ENCODE measurements around the gene LPAR6.

The LPAR6 gene

DNA sequence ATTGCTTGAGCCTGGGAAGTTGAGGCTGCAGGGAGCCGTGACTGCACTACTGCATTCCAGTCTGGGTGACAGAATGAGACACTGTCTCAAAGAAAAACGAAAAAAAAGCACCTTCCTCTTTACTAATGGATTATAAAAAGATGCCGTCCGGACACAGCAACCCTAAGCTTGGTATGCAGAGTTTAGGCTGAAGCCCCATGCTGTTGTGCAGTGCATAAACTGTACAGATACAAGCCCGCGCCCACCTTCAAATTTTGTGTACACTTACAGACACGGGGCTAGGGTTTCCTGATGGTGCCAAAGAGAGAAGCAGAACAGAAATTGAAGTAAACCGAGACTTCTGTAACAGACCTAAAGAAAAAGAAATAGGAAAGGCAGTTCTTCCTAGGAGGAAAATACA lies 9.0 kb downstream of the LPAR6 start:
- H3K4me3 ChIP-seq (ENCODE audit: insufficient read depth, low read length, poor library complexity, severe bottlenecking), result no peak overlapping the region
- H3K79me2 ChIP-seq (ENCODE audit: insufficient read depth, low read length), result no peaks in the 10 kb centered on the region
- H3K9me3 ChIP-seq (ENCODE audit: insufficient read depth, low read length), result no peaks in the 10 kb centered on the region
- H3K36me3 ChIP-seq (ENCODE audit: low read length), result peaks cover 4% of the 10 kb centered on the region; the same call in 1 of the 2 replicates
- no peak overlapping the region for H3K9ac ChIP-seq (ENCODE audit: low read length)
- no peaks in the 10 kb centered on the region for H3K27me3 ChIP-seq (ENCODE audit: low read length)
- no peak for TF ChIP-seq EZH2phosphoT487 (conservative IDR thresholded peaks at IDR 0.05; ENCODE audit: low read length)
- TF ChIP-seq, protein P1, sequence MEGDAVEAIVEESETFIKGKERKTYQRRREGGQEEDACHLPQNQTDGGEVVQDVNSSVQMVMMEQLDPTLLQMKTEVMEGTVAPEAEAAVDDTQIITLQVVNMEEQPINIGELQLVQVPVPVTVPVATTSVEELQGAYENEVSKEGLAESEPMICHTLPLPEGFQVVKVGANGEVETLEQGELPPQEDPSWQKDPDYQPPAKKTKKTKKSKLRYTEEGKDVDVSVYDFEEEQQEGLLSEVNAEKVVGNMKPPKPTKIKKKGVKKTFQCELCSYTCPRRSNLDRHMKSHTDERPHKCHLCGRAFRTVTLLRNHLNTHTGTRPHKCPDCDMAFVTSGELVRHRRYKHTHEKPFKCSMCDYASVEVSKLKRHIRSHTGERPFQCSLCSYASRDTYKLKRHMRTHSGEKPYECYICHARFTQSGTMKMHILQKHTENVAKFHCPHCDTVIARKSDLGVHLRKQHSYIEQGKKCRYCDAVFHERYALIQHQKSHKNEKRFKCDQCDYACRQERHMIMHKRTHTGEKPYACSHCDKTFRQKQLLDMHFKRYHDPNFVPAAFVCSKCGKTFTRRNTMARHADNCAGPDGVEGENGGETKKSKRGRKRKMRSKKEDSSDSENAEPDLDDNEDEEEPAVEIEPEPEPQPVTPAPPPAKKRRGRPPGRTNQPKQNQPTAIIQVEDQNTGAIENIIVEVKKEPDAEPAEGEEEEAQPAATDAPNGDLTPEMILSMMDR (IDR thresholded peaks at IDR 0.05; ENCODE audit: insufficient read depth, low read length, poor library complexity, severe bottlenecking), result no peak
- no peak overlapping the region for H3K27ac ChIP-seq (ENCODE audit: low read depth, low read length)
- H3K9me2 ChIP-seq (replicated peaks; ENCODE audit: insufficient read depth, low read length), result no peaks in the 10 kb centered on the region
- H4K20me1 ChIP-seq (ENCODE audit: low read depth, low read length), result no peaks in the 10 kb centered on the region
- peaks cover 5% of the 10 kb centered on the region; the same call in 1 of the 2 replicates for H3F3A ChIP-seq (ENCODE audit: insufficient read depth)
- H2AFZ ChIP-seq (ENCODE audit: low read depth, low read length, severe bottlenecking), result no peak overlapping the region
- H3K4me2 ChIP-seq (ENCODE audit: low read depth, low read length, poor library complexity, severe bottlenecking), result no peak overlapping the region

DNA sequence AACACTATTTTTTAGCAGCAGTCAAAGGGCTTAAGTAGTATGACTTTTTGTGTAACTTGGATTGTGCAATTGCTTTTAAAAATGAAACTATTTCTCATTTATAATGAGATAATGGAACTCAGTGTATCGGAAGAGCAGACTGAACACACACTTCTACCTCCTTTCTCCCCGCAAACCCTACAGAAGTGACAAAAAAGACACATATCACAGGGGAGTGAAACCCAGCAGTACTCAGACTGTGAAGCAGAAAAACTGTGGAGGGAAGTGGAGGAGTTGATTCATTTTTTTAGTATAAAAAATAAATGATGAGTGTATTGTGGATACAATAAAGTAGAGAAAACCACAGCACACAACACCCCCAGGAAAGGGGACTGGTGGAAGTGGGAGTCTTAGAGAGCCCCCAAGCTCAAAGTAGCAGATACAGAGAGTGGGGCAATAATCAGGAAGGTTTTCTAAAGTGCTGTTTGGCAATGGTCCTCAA lies 9.7 kb downstream of the LPAR6 start:
- peaks cover 5% of the 10 kb centered on the region; the same call in 1 of the 2 replicates for H3F3A ChIP-seq (ENCODE audit: insufficient read depth)
- no peak overlapping the region for H3K4me2 ChIP-seq (ENCODE audit: low read depth, low read length, poor library complexity, severe bottlenecking)
- H4K20me1 ChIP-seq (ENCODE audit: low read depth, low read length), result no peaks in the 10 kb centered on the region
- no peak overlapping the region for H3K27ac ChIP-seq (ENCODE audit: low read depth, low read length)
- TF ChIP-seq EZH2phosphoT487 (conservative IDR thresholded peaks at IDR 0.05; ENCODE audit: low read length), result no peak
- TF ChIP-seq, protein P1 (IDR thresholded peaks at IDR 0.05; ENCODE audit: insufficient read depth, low read length, poor library complexity, severe bottlenecking), result no peak
- no peaks in the 10 kb centered on the region for H3K79me2 ChIP-seq (ENCODE audit: insufficient read depth, low read length)
- H2AFZ ChIP-seq (ENCODE audit: low read depth, low read length, severe bottlenecking), result no peak overlapping the region
- H3K4me3 ChIP-seq (ENCODE audit: insufficient read depth, low read length, poor library complexity, severe bottlenecking), result no peak overlapping the region
- no peaks in the 10 kb centered on the region for H3K27me3 ChIP-seq (ENCODE audit: low read length)
- H3K9me2 ChIP-seq (replicated peaks; ENCODE audit: insufficient read depth, low read length), result no peaks in the 10 kb centered on the region
- H3K36me3 ChIP-seq (ENCODE audit: low read length), result peaks cover 4% of the 10 kb centered on the region; the same call in 1 of the 2 replicates
- H3K9me3 ChIP-seq (ENCODE audit: insufficient read depth, low read length), result no peaks in the 10 kb centered on the region
- H3K9ac ChIP-seq (ENCODE audit: low read length), result no peak overlapping the region

DNA sequence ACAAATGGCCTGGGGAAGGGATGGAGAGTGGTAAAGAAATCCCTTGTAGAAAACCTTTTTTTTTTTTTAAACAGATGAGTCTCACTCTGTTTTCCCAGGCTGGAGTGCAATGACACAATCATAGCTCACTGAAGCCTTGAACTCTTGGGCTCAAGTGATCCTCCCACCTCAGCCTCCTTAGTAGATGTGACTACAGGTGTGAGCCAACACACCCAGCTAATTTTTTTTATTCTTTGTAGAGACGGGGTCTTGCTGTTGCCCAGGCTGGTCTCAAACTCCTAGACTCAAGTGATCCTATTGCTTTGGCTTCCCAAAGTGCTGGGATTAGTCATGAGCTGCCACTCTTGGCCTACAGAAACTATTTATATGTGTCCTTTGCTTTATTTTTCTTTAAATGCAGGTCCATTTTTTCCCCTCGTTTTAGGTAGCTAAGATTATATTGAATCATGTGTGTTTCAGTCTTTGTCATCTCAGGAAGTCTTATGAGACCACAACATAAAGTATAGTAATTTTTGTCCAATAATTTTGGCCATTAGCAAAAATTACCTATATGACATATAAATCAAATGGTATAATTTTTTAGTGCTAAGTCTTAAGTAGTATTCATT lies 10.5 kb downstream of the LPAR6 start:
- no peak overlapping the region for H3K27ac ChIP-seq (ENCODE audit: low read depth, low read length)
- no peak overlapping the region for H3K9ac ChIP-seq (ENCODE audit: low read length)
- H3K9me3 ChIP-seq (ENCODE audit: insufficient read depth, low read length), result no peaks in the 10 kb centered on the region
- no peak overlapping the region for H3K4me2 ChIP-seq (ENCODE audit: low read depth, low read length, poor library complexity, severe bottlenecking)
- TF ChIP-seq, protein P1 (IDR thresholded peaks at IDR 0.05; ENCODE audit: insufficient read depth, low read length, poor library complexity, severe bottlenecking), result no peak
- no peak for TF ChIP-seq EZH2phosphoT487 (conservative IDR thresholded peaks at IDR 0.05; ENCODE audit: low read length)
- no peaks in the 10 kb centered on the region for H3K27me3 ChIP-seq (ENCODE audit: low read length)
- H3F3A ChIP-seq (ENCODE audit: insufficient read depth), result peaks cover 5% of the 10 kb centered on the region; the same call in 1 of the 2 replicates
- H2AFZ ChIP-seq (ENCODE audit: low read depth, low read length, severe bottlenecking), result no peak overlapping the region
- H4K20me1 ChIP-seq (ENCODE audit: low read depth, low read length), result no peaks in the 10 kb centered on the region
- no peaks in the 10 kb centered on the region for H3K9me2 ChIP-seq (replicated peaks; ENCODE audit: insufficient read depth, low read length)
- H3K36me3 ChIP-seq (ENCODE audit: low read length), result peaks cover 4% of the 10 kb centered on the region; the same call in 1 of the 2 replicates
- H3K4me3 ChIP-seq (ENCODE audit: insufficient read depth, low read length, poor library complexity, severe bottlenecking), result no peak overlapping the region
- no peaks in the 10 kb centered on the region for H3K79me2 ChIP-seq (ENCODE audit: insufficient read depth, low read length)

Measured in SU-DHL-6 (cell line).